GM12878 (cell line): Measurements from ENCODE around the gene PNMA1. TPM values are rescaled to one million over a fixed set of nuclear protein-coding genes. Genes with fewer than 3 reads are reported as not detected.

Experiments used
- ATAC-seq: fragments of 200-7000 bp; cut with Tn5 transposase; 3 replicates; pipeline ENCODE4 v1.9.1; 2020; ENCODE audit warnings: mild to moderate bottlenecking, moderate library complexity
- BruUV-seq: library from RNA; stranded (reverse); fragments of 400-500 nt; replicated peaks from 2 replicates; lab custom pipeline; 2021; lab: Mats Ljungman, UMichigan
- CTCF ChIA-PET: fragments of 300-600 bp; sonication (Branson Sonifier 250); formaldehyde crosslinking; extraction: SDS; loops from one replicate; lab custom pipeline; 2021; ENCODE audit warnings: inconsistent platforms; lab: Yijun Ruan, JAX
- POLR2A ChIA-PET: fragments of 350-600 bp; formaldehyde crosslinking; extraction: SDS; loops from one replicate; lab custom pipeline; 2021; ENCODE audit warnings: inconsistent platforms; lab: Charles Lee
- RAD21 ChIA-PET: fragments of 300-600 bp; sonication (Branson Sonifier 250); formaldehyde crosslinking; loops from one replicate; lab custom pipeline; 2023; ENCODE audit warnings: antibody characterized with exemption; ENCODE audit not compliant: unreplicated experiment; lab: Charles Lee
- SMC1A ChIA-PET: fragments of 300-600 bp; sonication (Branson Sonifier 250); formaldehyde crosslinking; loops from one replicate; lab custom pipeline; 2023; ENCODE audit not compliant: unreplicated experiment, uncharacterized antibody; lab: Charles Lee
- DNase-seq: peaks from one replicate; pipeline ENCODE4 v3.0.0-alpha.2; 2011; ENCODE audit warnings: low read depth, low spot score
- FAIRE-seq: peaks from 3 replicates; lab custom pipeline; 2011; peaks lifted over from hg19 to GRCh38; lab: Jason Lieb, UNC
- H2AFZ ChIP-seq: 2 replicates; pipeline ENCODE4 v1.6.0; 2011; ENCODE audit warnings: low read depth, low read length, control low read depth; ENCODE audit not compliant: control insufficient read depth
- H3K27ac ChIP-seq: 2 replicates; pipeline ENCODE4 v1.5.1; 2011; ENCODE audit warnings: control low read depth; ENCODE audit not compliant: control insufficient read depth, insufficient read depth
- H3K27me3 ChIP-seq, 2 experiments: replicated peaks in 1 of 2; 2 replicates each; pipeline versions ENCODE4 v1.6.0 to v1.6.1; 2011; ENCODE audit warnings: low read length in 1 of 2; ENCODE audit not compliant: control insufficient read depth in 2 of 2, insufficient read depth in 2 of 2
- H3K36me3 ChIP-seq, 2 experiments: 2 replicates each; pipeline ENCODE4 v1.5.1; 2011; ENCODE audit warnings: low read length in 1 of 2; ENCODE audit not compliant: control insufficient read depth in 2 of 2, insufficient read depth in 2 of 2
- H3K4me1 ChIP-seq: 2 replicates; pipeline ENCODE4 v1.6.1; 2011; ENCODE audit warnings: mild to moderate bottlenecking, low read length, moderate library complexity, mixed read lengths; ENCODE audit not compliant: control insufficient read depth, insufficient read depth
- H3K4me2 ChIP-seq: 2 replicates; pipeline ENCODE4 v1.6.0; 2011; ENCODE audit warnings: control low read depth; ENCODE audit not compliant: control insufficient read depth, insufficient read depth
- H3K4me3 ChIP-seq: fragments of 200-600 bp; sonication (generic); 2 replicates; pipeline ENCODE4 v1.5.1; 2016
- H3K79me2 ChIP-seq: 2 replicates; pipeline ENCODE4 v1.6.0; 2011; ENCODE audit warnings: low read length; ENCODE audit not compliant: control insufficient read depth, insufficient read depth
- H3K9ac ChIP-seq: 2 replicates; pipeline ENCODE4 v1.8.0; 2011; ENCODE audit warnings: low read length, control low read depth, mixed read lengths; ENCODE audit not compliant: control insufficient read depth, insufficient read depth
- H3K9me3 ChIP-seq: replicated peaks from 3 replicates; pipeline ENCODE4 v1.5.1; 2011; ENCODE audit warnings: mild to moderate bottlenecking, low read length; ENCODE audit not compliant: control insufficient read depth, insufficient read depth
- H4K20me1 ChIP-seq: 2 replicates; pipeline ENCODE4 v1.6.0; 2011; ENCODE audit not compliant: control insufficient read depth, insufficient read depth
- KLF5 ChIP-seq: fragments of 450-650 bp; IDR thresholded peaks from 2 replicates; pipeline ENCODE4 v1.6.1; 2014; ENCODE audit warnings: mild to moderate bottlenecking; ENCODE audit not compliant: partially characterized antibody
- NFIC ChIP-seq: IDR thresholded peaks from 2 replicates; pipeline ENCODE4 v1.6.1; 2012; ENCODE audit warnings: low read depth, mild to moderate bottlenecking, inconsistent platforms, low read length, moderate library complexity
- NFYA ChIP-seq: IDR thresholded peaks from 2 replicates; pipeline ENCODE4 v1.6.1; 2011; ENCODE audit warnings: low read depth, mild to moderate bottlenecking, low read length, improper control_type of control experiment, borderline replicate concordance
- POLR2A ChIP-seq: IDR thresholded peaks from 2 replicates; pipeline ENCODE4 v1.6.1; 2011; ENCODE audit warnings: low read depth, mild to moderate bottlenecking, low read length
- POLR2AphosphoS5 ChIP-seq: IDR thresholded peaks from 2 replicates; pipeline ENCODE4 v1.6.1; 2011; ENCODE audit warnings: mild to moderate bottlenecking, low read length, inconsistent platforms
- SMAD1 ChIP-seq: fragments of 450-650 bp; IDR thresholded peaks from 2 replicates; pipeline ENCODE4 v1.6.1; 2018; ENCODE audit warnings: mild to moderate bottlenecking, low read depth; ENCODE audit not compliant: partially characterized antibody
- SMAD5 ChIP-seq: IDR thresholded peaks from 2 replicates; pipeline ENCODE4 v1.6.1; 2016; ENCODE audit warnings: antibody characterized with exemption, low read depth
- SP1 ChIP-seq: IDR thresholded peaks from one replicate; pipeline ENCODE4 v1.6.1; 2011; ENCODE audit warnings: low read depth, low read length
- USF1 ChIP-seq: IDR thresholded peaks from 2 replicates; pipeline ENCODE4 v1.6.1; 2011; ENCODE audit warnings: borderline replicate concordance, low read depth, mild to moderate bottlenecking, moderate library complexity, mixed read lengths, low read length; ENCODE audit not compliant: insufficient read depth; ENCODE audit errors: extremely low read length
- WRNIP1 ChIP-seq: IDR thresholded peaks from 2 replicates; pipeline ENCODE4 v1.6.1; 2011; ENCODE audit warnings: low read depth, low read length, improper control_type of control experiment, borderline replicate concordance
- ZNF207 ChIP-seq: fragments of 450-650 bp; IDR thresholded peaks from 2 replicates; pipeline ENCODE4 v1.6.1; 2014; ENCODE audit warnings: antibody characterized with exemption, mild to moderate bottlenecking, borderline replicate concordance
- WGBS: methylation state at CpG from one replicate; pipeline ENCODE4 v1.1.6; 2016; ENCODE audit warnings: low lambda C conversion rate; ENCODE audit not compliant: insufficient replicate concordance, insufficient coverage; ENCODE audit errors: missing lambda C conversion rate; 5-methylcytosine and 5-hydroxymethylcytosine counted together
- in situ Hi-C: fragments of 300-500 bp; cut with MboI; formaldehyde crosslinking; loops from 9 replicates; pipeline ENCODE4 v1.14.3; 2018; ENCODE audit warnings: mixed read lengths
- intact Hi-C: fragments of 100-400 bp; cut with micrococcal nuclease; formaldehyde crosslinking; loops from one replicate; pipeline ENCODE4 v1.14.2; 2022; ENCODE audit not compliant: unreplicated experiment
- polyA plus RNA-seq, 11 experiments: library from polyadenylated mRNA; depleted of rRNA in 4 of 11; unstranded in 6 of 11; stranded (reverse) in 5 of 11; fragments of >200 nt; fragmentation: Nextera tagmentation in 4 of 11; fragmentation: Illumina TruSeq in 1 of 11; extraction: Ambion mirVana in 4 of 11; extraction: Trizol in 1 of 11; gene quantifications; 1 replicate in 1 of 11; 2 replicates in 10 of 11; pipeline versions ENCODE4 v1.2.1 to v1.2.3, GENCODE V29; 2011 to 2016; ENCODE audit warnings: inconsistent platforms in 2 of 11, missing spikeins in 2 of 11, low read depth in 1 of 11
- total RNA-seq, 4 experiments: library from RNA; depleted of rRNA in 3 of 4; stranded (reverse); fragments of >200 nt in 3 of 4; fragmentation: Illumina TruSeq in 1 of 4; extraction: Trizol in 1 of 4; gene quantifications; 2 replicates each; pipeline versions ENCODE4 v1.2.1 to v1.2.3, GENCODE V29; 2013 to 2021

Gene PNMA1
- total and polyA plus RNA-seq, 10 of the 15 experiments (the other 5 are each of a cell fraction or from before 2014, with no cell fraction given), result 1.8 to 39.3 (median 11.1) TPM

GRCh38 chr14:73715707-73716106, 1.5 kb upstream of the PNMA1 start:
- WGBS, result 92% methylated on average over 4 of the region's 4 CpGs
- peaks cover 18 to 32% of the 10 kb centered on the region in 2 experiments for H3K36me3 ChIP-seq
- no peak overlapping the region for H3K9ac ChIP-seq
- ChIA-PET RAD21 (no interaction called here), CTCF (interaction anchor here (0.8 to 1.4 kb wide), 2 partner anchors 13 to 26 kb away, joined by 3 read pairs; no protein-coding TSS in a partner anchor)
- ATAC-seq (no peak), FAIRE-seq (peak; percentile 7)
- H3K27ac ChIP-seq, result no peak overlapping the region
- no peaks in the 10 kb centered on the region for H3K9me3 ChIP-seq
- in situ Hi-C loops (no loop called here), intact Hi-C loops (no loop called here)
- H3K79me2 ChIP-seq, result peaks cover 20% of the 10 kb centered on the region
- no peak overlapping the region for H2AFZ ChIP-seq
- H3K4me1 ChIP-seq, result peaks cover 4% of the 10 kb centered on the region
- H3K4me3 ChIP-seq, result no peak overlapping the region
- no peak overlapping the region for H3K4me2 ChIP-seq
- peaks cover under 1% of the 10 kb centered on the region; the same call in 1 of the 2 replicates for H4K20me1 ChIP-seq
- no peaks in the 10 kb centered on the region for H3K27me3 ChIP-seq
- TF ChIP-seq POLR2AphosphoS5, result peak; percentile 55; the same call in 1 of the 2 replicates
- no peak for TF ChIP-seq KLF5
- no peak for TF ChIP-seq SP1
- TF ChIP-seq USF1, result no peak
- TF ChIP-seq POLR2A, result 0 out of 2 replicates have a peak, but pooled peaks have one; percentile 20
- no peak for TF ChIP-seq SMAD1
- TF ChIP-seq WRNIP1, result no peak
- TF ChIP-seq SMAD5, result no peak
- TF ChIP-seq NFIC, result no peak
- TF ChIP-seq NFYA, result no peak
- TF ChIP-seq ZNF207, result no peak
- TF ChIP-seq, all 136 proteins: peak for 2
- ChIA-PET SMC1A (interaction anchor here (1.0 to 1.3 kb wide), 2 partner anchors 12 to 39 kb away, joined by 3 to 6 read pairs; no protein-coding TSS in a partner anchor), POLR2A (interaction anchor here (1.6 kb wide), 1 partner anchor 31 kb away, joined by 3 read pairs; no protein-coding TSS in a partner anchor)
- no peak for DNase-seq
- TSS peak; percentile 18 for BruUV-seq
